ENCODE results near the gene RASGEF1B. TPM values are rescaled to one million over a fixed set of nuclear protein-coding genes. Genes with fewer than 3 reads are reported as not detected.

The RASGEF1B gene
- total and polyA plus RNA-seq, 4 donors = 8.9 to 57.4 (median 32.1) TPM

DNA sequence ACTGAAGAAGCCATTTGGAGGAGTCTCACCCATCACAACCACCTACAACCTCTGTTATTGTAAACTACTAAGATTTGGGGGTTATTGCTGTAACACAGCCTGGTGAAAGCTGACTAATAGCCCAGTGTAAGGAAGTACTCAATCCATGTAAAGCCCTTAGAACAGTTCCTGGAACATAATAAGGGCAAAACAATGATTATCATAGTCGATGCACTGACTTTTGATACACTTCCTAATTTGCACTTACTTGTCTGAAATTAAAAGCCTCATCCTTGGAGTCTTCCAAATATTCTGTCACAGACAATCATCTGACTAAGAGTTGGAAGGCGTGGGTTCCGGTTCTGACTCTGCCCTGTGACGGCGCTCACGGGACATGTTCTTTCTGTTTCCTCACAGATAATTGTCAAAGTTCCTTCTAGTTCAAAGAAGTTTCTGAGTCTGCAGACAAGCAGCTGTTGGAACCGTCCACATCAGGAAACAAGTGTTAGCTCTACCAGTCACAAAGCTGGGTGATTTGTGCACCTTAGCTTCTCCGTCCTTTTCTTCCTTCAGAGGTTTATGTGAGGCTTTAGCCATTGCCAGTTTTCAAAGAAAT, 33.4 kb upstream of the RASGEF1B start:
- no peak overlapping the region for H3K4me3 ChIP-seq (ENCODE audit: low read depth in 1 of 3, low read length in 3 of 3)
- H3K4me1 ChIP-seq (ENCODE audit: control insufficient read depth in 4 of 4, insufficient read depth in 4 of 4, low read length in 3 of 4) = no peaks in the 10 kb centered on the region
- H3K36me3 ChIP-seq (ENCODE audit: control insufficient read depth in 4 of 4, insufficient read depth in 3 of 4, low read depth in 1 of 4, low read length in 3 of 4) = no peaks in the 10 kb centered on the region
- 68% methylated on average over 8 of the region's 8 CpGs for WGBS
- H3K9me3 ChIP-seq (ENCODE audit: control insufficient read depth in 4 of 4, low read length in 3 of 4) = no peaks in the 10 kb centered on the region
- no peak for DNase-seq (ENCODE audit: low spot score)
- no peak overlapping the region for H3K9ac ChIP-seq (ENCODE audit: low read depth in 1 of 2, low read length in 2 of 2)
- no peaks in the 10 kb centered on the region for H3K27me3 ChIP-seq (ENCODE audit: control insufficient read depth in 4 of 4, insufficient read depth in 4 of 4, low read length in 3 of 4)
- TF ChIP-seq SP1 (IDR thresholded peaks at IDR 0.05) (peak; percentile 47), HNF4A (conservative IDR thresholded peaks at IDR 0.05) (no peak), FOXA2 (IDR thresholded peaks at IDR 0.05) (no peak), NR2F2 (IDR thresholded peaks at IDR 0.05) (peak; percentile 43), RAD21 (IDR thresholded peaks at IDR 0.05) (peak; percentile 51 to 56), YY1 (IDR thresholded peaks at IDR 0.05) (no peak), RXRA (IDR thresholded peaks at IDR 0.05) (peak in 1 of 2 donors; percentile 36), TAF1 (conservative IDR thresholded peaks at IDR 0.05) (no peak), HNF4G (IDR thresholded peaks at IDR 0.05) (no peak), FOXA1 (IDR thresholded peaks at IDR 0.05) (no peak), JUND (IDR thresholded peaks at IDR 0.05) (no peak)
- TF ChIP-seq, protein P1, sequence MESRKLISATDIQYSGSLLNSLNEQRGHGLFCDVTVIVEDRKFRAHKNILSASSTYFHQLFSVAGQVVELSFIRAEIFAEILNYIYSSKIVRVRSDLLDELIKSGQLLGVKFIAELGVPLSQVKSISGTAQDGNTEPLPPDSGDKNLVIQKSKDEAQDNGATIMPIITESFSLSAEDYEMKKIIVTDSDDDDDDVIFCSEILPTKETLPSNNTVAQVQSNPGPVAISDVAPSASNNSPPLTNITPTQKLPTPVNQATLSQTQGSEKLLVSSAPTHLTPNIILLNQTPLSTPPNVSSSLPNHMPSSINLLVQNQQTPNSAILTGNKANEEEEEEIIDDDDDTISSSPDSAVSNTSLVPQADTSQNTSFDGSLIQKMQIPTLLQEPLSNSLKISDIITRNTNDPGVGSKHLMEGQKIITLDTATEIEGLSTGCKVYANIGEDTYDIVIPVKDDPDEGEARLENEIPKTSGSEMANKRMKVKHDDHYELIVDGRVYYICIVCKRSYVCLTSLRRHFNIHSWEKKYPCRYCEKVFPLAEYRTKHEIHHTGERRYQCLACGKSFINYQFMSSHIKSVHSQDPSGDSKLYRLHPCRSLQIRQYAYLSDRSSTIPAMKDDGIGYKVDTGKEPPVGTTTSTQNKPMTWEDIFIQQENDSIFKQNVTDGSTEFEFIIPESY (IDR thresholded peaks at IDR 0.05) = no peak
- TF ChIP-seq, protein P2, sequence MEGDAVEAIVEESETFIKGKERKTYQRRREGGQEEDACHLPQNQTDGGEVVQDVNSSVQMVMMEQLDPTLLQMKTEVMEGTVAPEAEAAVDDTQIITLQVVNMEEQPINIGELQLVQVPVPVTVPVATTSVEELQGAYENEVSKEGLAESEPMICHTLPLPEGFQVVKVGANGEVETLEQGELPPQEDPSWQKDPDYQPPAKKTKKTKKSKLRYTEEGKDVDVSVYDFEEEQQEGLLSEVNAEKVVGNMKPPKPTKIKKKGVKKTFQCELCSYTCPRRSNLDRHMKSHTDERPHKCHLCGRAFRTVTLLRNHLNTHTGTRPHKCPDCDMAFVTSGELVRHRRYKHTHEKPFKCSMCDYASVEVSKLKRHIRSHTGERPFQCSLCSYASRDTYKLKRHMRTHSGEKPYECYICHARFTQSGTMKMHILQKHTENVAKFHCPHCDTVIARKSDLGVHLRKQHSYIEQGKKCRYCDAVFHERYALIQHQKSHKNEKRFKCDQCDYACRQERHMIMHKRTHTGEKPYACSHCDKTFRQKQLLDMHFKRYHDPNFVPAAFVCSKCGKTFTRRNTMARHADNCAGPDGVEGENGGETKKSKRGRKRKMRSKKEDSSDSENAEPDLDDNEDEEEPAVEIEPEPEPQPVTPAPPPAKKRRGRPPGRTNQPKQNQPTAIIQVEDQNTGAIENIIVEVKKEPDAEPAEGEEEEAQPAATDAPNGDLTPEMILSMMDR (IDR thresholded peaks at IDR 0.05; ENCODE audit: low read depth, low read length, missing input control) = no peak
- TF ChIP-seq, protein P3, sequence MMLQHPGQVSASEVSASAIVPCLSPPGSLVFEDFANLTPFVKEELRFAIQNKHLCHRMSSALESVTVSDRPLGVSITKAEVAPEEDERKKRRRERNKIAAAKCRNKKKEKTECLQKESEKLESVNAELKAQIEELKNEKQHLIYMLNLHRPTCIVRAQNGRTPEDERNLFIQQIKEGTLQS (IDR thresholded peaks at IDR 0.05) = no peak
- TF ChIP-seq, protein P4, sequence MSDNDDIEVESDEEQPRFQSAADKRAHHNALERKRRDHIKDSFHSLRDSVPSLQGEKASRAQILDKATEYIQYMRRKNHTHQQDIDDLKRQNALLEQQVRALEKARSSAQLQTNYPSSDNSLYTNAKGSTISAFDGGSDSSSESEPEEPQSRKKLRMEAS (IDR thresholded peaks at IDR 0.05) = peak; percentile 11
- peak overlapping the region; percentile 14 to 77 for H3K27ac ChIP-seq (ENCODE audit: low read depth in 1 of 2, low read length in 2 of 2)

DNA sequence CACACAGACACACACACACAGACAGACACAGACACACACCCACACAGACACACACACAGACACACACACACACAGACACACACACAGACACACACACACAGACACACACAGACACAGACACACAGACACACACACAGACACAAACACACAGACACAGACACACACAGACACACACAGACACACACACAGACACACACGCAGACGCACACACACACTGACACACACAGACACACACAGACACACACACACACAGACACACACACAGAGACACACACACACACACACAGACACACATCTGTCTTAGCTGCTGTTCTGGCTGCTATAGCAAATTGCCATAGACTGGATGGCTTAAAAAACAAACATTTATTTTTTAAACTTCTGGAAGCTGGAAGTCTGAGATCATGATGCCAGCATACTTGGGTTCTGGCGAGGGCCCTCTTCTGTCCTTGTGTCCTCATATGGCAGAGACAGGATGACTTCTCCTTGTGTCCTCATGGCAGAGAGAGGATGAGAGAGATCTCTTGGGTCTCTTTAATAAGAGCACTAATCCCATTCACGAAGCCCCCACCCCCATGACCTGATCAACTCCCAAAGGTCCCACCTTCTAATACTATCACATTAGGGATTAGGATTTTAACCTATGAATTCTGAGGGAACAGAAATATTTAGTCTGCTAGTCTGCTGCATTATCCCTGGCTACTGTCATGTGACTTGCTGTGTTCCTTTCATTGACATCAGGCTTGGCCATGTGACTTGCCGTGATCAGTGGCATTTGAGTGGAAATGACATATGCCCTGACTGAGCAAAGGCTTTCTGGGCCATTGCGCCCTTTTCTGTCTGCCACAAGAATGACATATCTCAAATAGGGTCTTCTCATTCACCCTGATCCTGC, 32.7 kb upstream of the RASGEF1B start:
- Histone ChIP-seq H3K4me1 (ENCODE audit: control insufficient read depth in 4 of 4, insufficient read depth in 4 of 4, low read length in 3 of 4) (no peaks in the 10 kb centered on the region), H3K9me3 (ENCODE audit: control insufficient read depth in 4 of 4, low read length in 3 of 4) (no peaks in the 10 kb centered on the region), H3K36me3 (ENCODE audit: control insufficient read depth in 4 of 4, insufficient read depth in 3 of 4, low read depth in 1 of 4, low read length in 3 of 4) (no peaks in the 10 kb centered on the region), H3K4me3 (ENCODE audit: low read depth in 1 of 3, low read length in 3 of 3) (no peak overlapping the region), H3K9ac (ENCODE audit: low read depth in 1 of 2, low read length in 2 of 2) (no peak overlapping the region), H3K27ac (ENCODE audit: low read depth in 1 of 2, low read length in 2 of 2) (peak overlapping the region; percentile 14 to 77), H3K27me3 (ENCODE audit: control insufficient read depth in 4 of 4, insufficient read depth in 4 of 4, low read length in 3 of 4) (no peaks in the 10 kb centered on the region)
- TF ChIP-seq NR2F2 (IDR thresholded peaks at IDR 0.05) = no peak
- no peak for DNase-seq (ENCODE audit: low spot score)
- WGBS = 88% methylated on average over 6 of the region's 6 CpGs

Data from liver (tissue), 9 donors.